GM12873 (cell line): ENCODE measurements around the gene GRSF1.

Source experiments
- CTCF ChIP-seq: IDR thresholded peaks from 2 replicates; pipeline ENCODE4 v1.5.1; 2012; ENCODE audit warnings: low read depth, mild to moderate bottlenecking, moderate library complexity, low read length, control low read depth; ENCODE audit not compliant: insufficient read depth; ENCODE audit errors: missing control alignments

The GRSF1 gene

GRCh38 chr4:70841951-70842350, 2.3 kb upstream of the GRSF1 start:
- TF ChIP-seq CTCF = no peak

- TF ChIP-seq CTCF = no peak
Observed at GRCh38 chr4:70841211-70841610, 1.5 kb upstream of the GRSF1 start.

GRCh38 chr4:70838666-70839588, 763 bp downstream of the GRSF1 start:
- no peak for TF ChIP-seq CTCF

GRCh38 chr4:70838204-70838603, 1.5 kb downstream of the GRSF1 start:
- TF ChIP-seq CTCF = no peak

GRCh38 chr4:70836081-70836480, 3.6 kb downstream of the GRSF1 start:
- TF ChIP-seq CTCF = no peak

GRCh38 chr4:70833675-70834074, 6.0 kb downstream of the GRSF1 start:
- no peak for TF ChIP-seq CTCF

GRCh38 chr4:70831293-70831692, 8.4 kb downstream of the GRSF1 start:
- no peak for TF ChIP-seq CTCF
